GM12891 (cell line): ENCODE results near the gene UNC50.

Source experiments
- PAX5 ChIP-seq: IDR thresholded peaks from 2 replicates; pipeline ENCODE4 v1.6.1; 2011; ENCODE audit warnings: low read length, moderate library complexity, mild to moderate bottlenecking; ENCODE audit not compliant: insufficient read depth, severe bottlenecking
- POLR2A ChIP-seq: IDR thresholded peaks from 2 replicates; pipeline ENCODE4 v1.6.1; 2011; ENCODE audit warnings: low read depth, low read length, control low read depth
- POLR2AphosphoS5 ChIP-seq: IDR thresholded peaks from 2 replicates; pipeline ENCODE4 v1.6.1; 2011; ENCODE audit warnings: low read depth, low read length, control low read depth
- SPI1 ChIP-seq: IDR thresholded peaks from 2 replicates; pipeline ENCODE4 v1.6.1; 2011; ENCODE audit warnings: low read depth, low read length, control low read depth
- TAF1 ChIP-seq: IDR thresholded peaks from 2 replicates; pipeline ENCODE4 v1.6.1; 2011; ENCODE audit warnings: low read depth, low read length, control low read depth

GRCh38 chr2:98607104-98607503 lies 1.3 kb upstream of the UNC50 start:
- TF ChIP-seq POLR2A (no peak), POLR2AphosphoS5 (no peak), TAF1 (no peak), SPI1 (no peak), PAX5 (no peak)
